ENCODE data around the gene CDK14.

CDK14 gene

DNA sequence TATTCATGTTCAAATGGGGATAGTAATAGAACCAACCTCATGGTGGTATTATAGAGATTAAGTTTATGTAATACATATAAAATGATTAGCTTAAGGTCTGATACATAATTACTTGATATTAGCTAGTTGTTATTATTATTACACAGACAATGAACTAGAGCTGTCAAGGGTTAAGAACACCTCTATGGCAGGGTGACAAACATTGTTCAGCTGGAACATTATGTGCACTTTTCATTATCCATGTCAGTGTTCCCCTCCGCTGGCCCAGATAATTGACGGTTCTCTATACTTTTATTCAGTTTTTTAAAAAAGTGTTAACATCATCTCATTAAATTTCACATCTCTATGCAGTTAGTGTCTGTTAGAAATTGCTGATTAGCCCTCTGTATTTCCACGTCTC, 142.1 kb downstream of the CDK14 start:
- no peak for TF ChIP-seq ZBTB7A (IDR thresholded peaks at IDR 0.05; ENCODE audit: low read depth)
- TF ChIP-seq YY1 (IDR thresholded peaks at IDR 0.05; ENCODE audit: low read depth): no peak
- no peak for TF ChIP-seq RAD21 (IDR thresholded peaks at IDR 0.05; ENCODE audit: low read depth)
- TF ChIP-seq, protein P1, sequence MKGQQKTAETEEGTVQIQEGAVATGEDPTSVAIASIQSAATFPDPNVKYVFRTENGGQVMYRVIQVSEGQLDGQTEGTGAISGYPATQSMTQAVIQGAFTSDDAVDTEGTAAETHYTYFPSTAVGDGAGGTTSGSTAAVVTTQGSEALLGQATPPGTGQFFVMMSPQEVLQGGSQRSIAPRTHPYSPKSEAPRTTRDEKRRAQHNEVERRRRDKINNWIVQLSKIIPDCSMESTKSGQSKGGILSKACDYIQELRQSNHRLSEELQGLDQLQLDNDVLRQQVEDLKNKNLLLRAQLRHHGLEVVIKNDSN (IDR thresholded peaks at IDR 0.05): no peak
- TF ChIP-seq, protein P2, sequence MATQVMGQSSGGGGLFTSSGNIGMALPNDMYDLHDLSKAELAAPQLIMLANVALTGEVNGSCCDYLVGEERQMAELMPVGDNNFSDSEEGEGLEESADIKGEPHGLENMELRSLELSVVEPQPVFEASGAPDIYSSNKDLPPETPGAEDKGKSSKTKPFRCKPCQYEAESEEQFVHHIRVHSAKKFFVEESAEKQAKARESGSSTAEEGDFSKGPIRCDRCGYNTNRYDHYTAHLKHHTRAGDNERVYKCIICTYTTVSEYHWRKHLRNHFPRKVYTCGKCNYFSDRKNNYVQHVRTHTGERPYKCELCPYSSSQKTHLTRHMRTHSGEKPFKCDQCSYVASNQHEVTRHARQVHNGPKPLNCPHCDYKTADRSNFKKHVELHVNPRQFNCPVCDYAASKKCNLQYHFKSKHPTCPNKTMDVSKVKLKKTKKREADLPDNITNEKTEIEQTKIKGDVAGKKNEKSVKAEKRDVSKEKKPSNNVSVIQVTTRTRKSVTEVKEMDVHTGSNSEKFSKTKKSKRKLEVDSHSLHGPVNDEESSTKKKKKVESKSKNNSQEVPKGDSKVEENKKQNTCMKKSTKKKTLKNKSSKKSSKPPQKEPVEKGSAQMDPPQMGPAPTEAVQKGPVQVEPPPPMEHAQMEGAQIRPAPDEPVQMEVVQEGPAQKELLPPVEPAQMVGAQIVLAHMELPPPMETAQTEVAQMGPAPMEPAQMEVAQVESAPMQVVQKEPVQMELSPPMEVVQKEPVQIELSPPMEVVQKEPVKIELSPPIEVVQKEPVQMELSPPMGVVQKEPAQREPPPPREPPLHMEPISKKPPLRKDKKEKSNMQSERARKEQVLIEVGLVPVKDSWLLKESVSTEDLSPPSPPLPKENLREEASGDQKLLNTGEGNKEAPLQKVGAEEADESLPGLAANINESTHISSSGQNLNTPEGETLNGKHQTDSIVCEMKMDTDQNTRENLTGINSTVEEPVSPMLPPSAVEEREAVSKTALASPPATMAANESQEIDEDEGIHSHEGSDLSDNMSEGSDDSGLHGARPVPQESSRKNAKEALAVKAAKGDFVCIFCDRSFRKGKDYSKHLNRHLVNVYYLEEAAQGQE (IDR thresholded peaks at IDR 0.05; ENCODE audit: low read depth): no peak
- TF ChIP-seq NFIC (IDR thresholded peaks at IDR 0.05): no peak
- no peak for TF ChIP-seq EP300 (IDR thresholded peaks at IDR 0.05; ENCODE audit: borderline replicate concordance)
- no peak for TF ChIP-seq FOXM1 (IDR thresholded peaks at IDR 0.05; ENCODE audit: borderline replicate concordance, low read depth)
- no peak for TF ChIP-seq EGR1 (IDR thresholded peaks at IDR 0.05)
- TF ChIP-seq, protein P3, sequence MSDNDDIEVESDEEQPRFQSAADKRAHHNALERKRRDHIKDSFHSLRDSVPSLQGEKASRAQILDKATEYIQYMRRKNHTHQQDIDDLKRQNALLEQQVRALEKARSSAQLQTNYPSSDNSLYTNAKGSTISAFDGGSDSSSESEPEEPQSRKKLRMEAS (IDR thresholded peaks at IDR 0.05): no peak
- no peak for TF ChIP-seq CREB1 (IDR thresholded peaks at IDR 0.05; ENCODE audit: low read depth)
- no peak for TF ChIP-seq TEAD4 (IDR thresholded peaks at IDR 0.05)
- no peak for TF ChIP-seq CEBPB (IDR thresholded peaks at IDR 0.05)
- no peak for TF ChIP-seq TAF1 (IDR thresholded peaks at IDR 0.05; ENCODE audit: low read depth)
- no peak for TF ChIP-seq TCF12 (IDR thresholded peaks at IDR 0.05; ENCODE audit: low read depth)

DNA sequence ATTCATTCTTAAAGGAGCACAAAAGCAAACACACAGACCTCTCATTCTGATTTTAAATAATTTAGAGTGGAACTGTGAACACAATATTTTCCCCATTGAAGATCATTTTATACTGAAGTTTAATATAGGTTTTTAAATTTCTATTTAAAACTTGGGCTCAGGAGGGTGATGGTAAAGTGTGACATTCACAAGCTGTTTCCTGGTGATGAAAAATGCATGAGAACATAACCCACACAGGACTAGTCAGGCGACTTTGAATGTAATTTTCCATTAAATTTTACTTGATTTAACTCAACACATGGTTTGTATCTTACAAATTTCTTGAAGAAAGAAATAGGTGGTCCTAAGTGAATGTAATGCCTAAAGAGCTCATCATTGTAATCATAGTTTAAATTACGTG, 143.6 kb downstream of the CDK14 start:
- no peak for TF ChIP-seq TAF1 (IDR thresholded peaks at IDR 0.05; ENCODE audit: low read depth)
- TF ChIP-seq TEAD4 (IDR thresholded peaks at IDR 0.05): no peak
- TF ChIP-seq FOXM1 (IDR thresholded peaks at IDR 0.05; ENCODE audit: borderline replicate concordance, low read depth): no peak
- TF ChIP-seq YY1 (IDR thresholded peaks at IDR 0.05; ENCODE audit: low read depth): no peak

DNA sequence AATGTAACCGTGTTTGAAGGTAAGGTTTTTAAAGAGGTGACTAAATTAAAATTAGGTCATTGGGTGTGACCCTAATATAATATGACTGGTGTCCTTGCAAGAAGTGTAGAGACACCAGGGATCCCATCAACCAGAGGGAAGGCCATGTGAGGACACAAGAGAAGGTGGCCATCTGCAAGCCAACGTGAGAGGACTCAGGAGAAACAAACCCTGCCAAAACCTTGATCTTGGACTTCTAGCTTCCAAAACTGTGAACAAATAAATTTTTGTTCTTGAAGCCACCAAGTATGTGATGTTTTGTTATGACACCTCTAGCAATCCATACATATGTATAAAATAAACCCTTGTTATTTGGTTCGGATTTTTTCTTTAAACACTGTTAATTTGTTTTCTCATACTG, 144.3 kb downstream of the CDK14 start:
- TF ChIP-seq EGR1 (IDR thresholded peaks at IDR 0.05) (no peak), TEAD4 (IDR thresholded peaks at IDR 0.05) (no peak), TCF12 (IDR thresholded peaks at IDR 0.05; ENCODE audit: low read depth) (no peak), TAF1 (IDR thresholded peaks at IDR 0.05; ENCODE audit: low read depth) (no peak), FOXM1 (IDR thresholded peaks at IDR 0.05; ENCODE audit: borderline replicate concordance, low read depth) (no peak), EP300 (IDR thresholded peaks at IDR 0.05; ENCODE audit: borderline replicate concordance) (no peak), ZBTB7A (IDR thresholded peaks at IDR 0.05; ENCODE audit: low read depth) (no peak), CEBPB (IDR thresholded peaks at IDR 0.05) (no peak), RAD21 (IDR thresholded peaks at IDR 0.05; ENCODE audit: low read depth) (no peak)
- TF ChIP-seq, protein P1 (IDR thresholded peaks at IDR 0.05): no peak
- TF ChIP-seq, protein P3 (IDR thresholded peaks at IDR 0.05): no peak
- TF ChIP-seq, protein P2 (IDR thresholded peaks at IDR 0.05; ENCODE audit: low read depth): no peak

DNA sequence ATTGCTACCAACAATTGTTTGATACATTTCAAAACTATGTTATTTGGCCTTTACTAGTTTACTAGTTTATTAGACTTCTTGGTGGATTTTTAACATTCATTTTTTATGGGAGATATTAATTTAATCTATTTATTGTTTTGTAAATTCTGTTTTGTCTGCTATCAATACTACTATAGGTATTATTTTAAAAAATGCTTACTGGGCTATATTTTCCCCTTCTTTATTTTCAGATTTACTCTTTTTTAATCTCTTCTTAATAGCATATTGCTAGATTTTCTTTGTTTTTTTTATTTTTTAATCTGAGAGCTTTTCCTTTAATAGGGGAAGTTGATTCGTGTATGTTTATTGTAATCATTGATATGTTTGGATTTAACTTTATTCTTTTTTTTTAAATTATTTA, 147.5 kb downstream of the CDK14 start:
- TF ChIP-seq, protein P3 (IDR thresholded peaks at IDR 0.05): no peak
- TF ChIP-seq EGR1 (IDR thresholded peaks at IDR 0.05) (no peak), FOXM1 (IDR thresholded peaks at IDR 0.05; ENCODE audit: borderline replicate concordance, low read depth) (no peak), RAD21 (IDR thresholded peaks at IDR 0.05; ENCODE audit: low read depth) (no peak), TCF12 (IDR thresholded peaks at IDR 0.05; ENCODE audit: low read depth) (no peak), EP300 (IDR thresholded peaks at IDR 0.05; ENCODE audit: borderline replicate concordance) (no peak), ZBTB7A (IDR thresholded peaks at IDR 0.05; ENCODE audit: low read depth) (no peak), CEBPB (IDR thresholded peaks at IDR 0.05) (no peak), YY1 (IDR thresholded peaks at IDR 0.05; ENCODE audit: low read depth) (no peak), NFIC (IDR thresholded peaks at IDR 0.05) (no peak), CREB1 (IDR thresholded peaks at IDR 0.05; ENCODE audit: low read depth) (no peak), TEAD4 (IDR thresholded peaks at IDR 0.05) (no peak), TAF1 (IDR thresholded peaks at IDR 0.05; ENCODE audit: low read depth) (no peak)
- TF ChIP-seq, protein P2 (IDR thresholded peaks at IDR 0.05; ENCODE audit: low read depth): no peak
- TF ChIP-seq, protein P1 (IDR thresholded peaks at IDR 0.05): no peak
